Esophagus squamous epithelium (tissue), 5 donors: ENCODE data around the gene NKRF. TPM values are rescaled to one million over a fixed set of nuclear protein-coding genes. Genes with fewer than 3 reads are reported as not detected.
"Not testable (repeated sequence)": the region's sequence is repeated elsewhere in the genome, so short reads cannot be mapped to it uniquely, and the experiment has no call there.

Experiments
- DNase-seq: peaks from one replicate; lab custom pipeline; 2025; lab: John Stamatoyannopoulos, UW
- H3K27ac ChIP-seq, 4 donors: fragments of 200-600 bp; sonication (generic); one replicate each; pipeline ENCODE4 v1.5.1; 2016 to 2019; ENCODE audit warnings: mild to moderate bottlenecking in 1 of 4
- H3K27me3 ChIP-seq, 4 donors: fragments of 200-600 bp; sonication (generic); 1 replicate in 3 of 4; 2 replicates in 1 of 4; pipeline versions ENCODE4 v1.5.1 to v1.6.0; 2017 to 2021; ENCODE audit warnings: antibody characterized with exemption in 1 of 4
- H3K36me3 ChIP-seq, 3 donors: fragments of 200-600 bp; sonication (generic); one replicate each; pipeline ENCODE4 v1.5.1; 2016 to 2019
- H3K4me1 ChIP-seq, 3 donors: fragments of 200-600 bp; sonication (generic); one replicate each; pipeline ENCODE4 v1.5.1; 2017 to 2019
- H3K4me3 ChIP-seq, 4 donors: fragments of 200-600 bp; sonication (generic); 1 replicate in 3 of 4; 2 replicates in 1 of 4; pipeline ENCODE4 v1.5.1; 2016 to 2019; ENCODE audit warnings: mild to moderate bottlenecking in 2 of 4, moderate library complexity in 1 of 4
- H3K9me3 ChIP-seq, 3 donors: fragments of 200-600 bp; sonication (generic); one replicate each; pipeline ENCODE4 v1.5.1; 2016 to 2019
- POLR2A ChIP-seq, 4 donors: fragments of 450-650 bp; IDR thresholded peaks; one replicate each; pipeline ENCODE4 v1.6.1; 2017; ENCODE audit warnings: antibody characterized with exemption in 4 of 4, mild to moderate bottlenecking in 4 of 4, moderate library complexity in 3 of 4
- WGBS, 2 donors: methylation state at CpG; one replicate each; pipeline ENCODE4 v1.1.5; 2018; 5-methylcytosine and 5-hydroxymethylcytosine counted together
- intact Hi-C: fragments of 100-400 bp; cut with DNase I; formaldehyde crosslinking; loops from one replicate; pipeline ENCODE4 v1.15.0; 2022
- total RNA-seq, 4 donors: library from RNA; depleted of rRNA; stranded (reverse); fragments of >200 nt; gene quantifications; one replicate each; pipeline ENCODE4 v1.1.0, GENCODE V29; 2016
- TF ChIP-seq, protein P1 (sequence below), 6 experiments: fragments of 450-650 bp in 4 of 6; fragments of 200-600 bp in 2 of 6; sonication (generic) in 2 of 6; IDR thresholded peaks; one replicate each; pipeline ENCODE4 v1.5.1; 2016 to 2019; ENCODE audit warnings: antibody characterized with exemption in 6 of 6, mild to moderate bottlenecking in 4 of 6, moderate library complexity in 4 of 6
- donor health status: DM: yes; HTN: yes; CAD: no.

The NKRF gene
- total RNA-seq, 4 donors from 2014 or later = 5.5 to 9.0 (median 7.9) TPM

DNA sequence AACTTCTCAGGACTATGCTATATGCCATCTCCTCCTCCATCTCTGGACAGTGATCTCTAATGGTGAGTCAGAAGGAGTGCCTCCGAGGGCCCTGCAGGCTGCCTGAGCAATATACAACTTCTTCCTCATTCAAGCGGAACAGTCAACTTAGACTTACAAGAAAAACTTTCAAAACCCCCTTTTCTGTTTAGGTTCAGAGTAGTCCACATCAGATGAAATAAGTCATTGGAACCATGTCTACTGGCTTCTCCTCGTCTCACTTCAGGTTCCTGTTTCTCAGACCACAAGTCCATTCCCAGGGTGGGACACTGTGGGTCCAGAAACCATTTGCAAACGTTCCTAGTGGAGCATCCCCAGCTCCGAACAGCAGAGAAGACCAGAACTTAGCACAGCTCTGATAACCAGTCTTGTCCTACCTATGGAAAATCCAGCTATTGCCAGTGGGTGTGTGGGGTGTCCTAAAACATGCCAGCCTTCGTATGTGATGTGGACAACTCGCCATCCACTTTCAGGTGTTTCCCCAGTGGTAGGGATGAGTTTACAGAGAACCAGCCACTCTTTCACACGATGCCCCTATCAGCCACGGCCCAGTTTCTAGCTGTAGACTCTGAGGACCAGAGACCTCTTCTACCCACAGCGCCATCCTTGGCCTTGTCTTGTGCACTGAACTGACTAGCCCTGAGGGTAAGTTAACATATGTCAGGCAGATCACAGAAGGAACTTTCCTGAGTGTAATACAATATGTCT is 32.7 kb upstream of the NKRF start:
- Histone ChIP-seq H3K4me1 (no peaks in the 10 kb centered on the region), H3K27me3 (no peaks in the 10 kb centered on the region), H3K36me3 (peaks cover 0 to 4% (median 0%) of the 10 kb centered on the region in 3 donors), H3K27ac (no peak overlapping the region), H3K4me3 (no peak overlapping the region), H3K9me3 (no peaks in the 10 kb centered on the region)
- TF ChIP-seq POLR2A (IDR thresholded peaks at IDR 0.05) = no peak
- TF ChIP-seq, protein P1, sequence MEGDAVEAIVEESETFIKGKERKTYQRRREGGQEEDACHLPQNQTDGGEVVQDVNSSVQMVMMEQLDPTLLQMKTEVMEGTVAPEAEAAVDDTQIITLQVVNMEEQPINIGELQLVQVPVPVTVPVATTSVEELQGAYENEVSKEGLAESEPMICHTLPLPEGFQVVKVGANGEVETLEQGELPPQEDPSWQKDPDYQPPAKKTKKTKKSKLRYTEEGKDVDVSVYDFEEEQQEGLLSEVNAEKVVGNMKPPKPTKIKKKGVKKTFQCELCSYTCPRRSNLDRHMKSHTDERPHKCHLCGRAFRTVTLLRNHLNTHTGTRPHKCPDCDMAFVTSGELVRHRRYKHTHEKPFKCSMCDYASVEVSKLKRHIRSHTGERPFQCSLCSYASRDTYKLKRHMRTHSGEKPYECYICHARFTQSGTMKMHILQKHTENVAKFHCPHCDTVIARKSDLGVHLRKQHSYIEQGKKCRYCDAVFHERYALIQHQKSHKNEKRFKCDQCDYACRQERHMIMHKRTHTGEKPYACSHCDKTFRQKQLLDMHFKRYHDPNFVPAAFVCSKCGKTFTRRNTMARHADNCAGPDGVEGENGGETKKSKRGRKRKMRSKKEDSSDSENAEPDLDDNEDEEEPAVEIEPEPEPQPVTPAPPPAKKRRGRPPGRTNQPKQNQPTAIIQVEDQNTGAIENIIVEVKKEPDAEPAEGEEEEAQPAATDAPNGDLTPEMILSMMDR (IDR thresholded peaks at IDR 0.05) = no peak
- intact Hi-C loops = no loop called here
- 77 to 81% methylated on average over 5 to 10 of the region's 10 CpGs for WGBS, 2 donors
- no peak for DNase-seq

DNA sequence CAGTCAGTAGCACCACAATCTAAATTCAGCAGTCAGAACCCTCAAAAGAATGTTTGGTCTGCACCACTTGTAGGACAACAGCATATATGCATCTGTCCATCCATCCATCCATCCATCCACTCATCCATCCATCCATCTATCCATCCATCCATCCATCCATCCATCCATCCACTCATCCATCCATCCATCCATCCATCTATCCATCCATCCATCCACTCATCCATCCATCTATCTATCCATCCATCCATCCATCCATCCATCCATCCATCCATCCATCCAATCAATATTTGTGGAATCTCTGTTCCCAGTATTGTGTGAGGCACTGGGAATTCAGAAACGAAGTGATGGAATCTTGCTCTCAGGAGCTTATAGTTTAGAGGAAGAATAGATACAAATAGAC is 31.2 kb upstream of the NKRF start:
- H3K27ac ChIP-seq, DNase-seq, H3K4me1 ChIP-seq, H3K4me3 ChIP-seq, H3K27me3 ChIP-seq, H3K9me3 ChIP-seq, intact Hi-C loops: not testable (repeated sequence)
- H3K36me3 ChIP-seq = peaks cover 0 to 16% (median 0%) of the 10 kb centered on the region in 3 donors
- 63% methylated on average over 1 of the region's 1 CpG; no CpG with 5 or more reads in 1 of the 2 donors for WGBS, 2 donors

DNA sequence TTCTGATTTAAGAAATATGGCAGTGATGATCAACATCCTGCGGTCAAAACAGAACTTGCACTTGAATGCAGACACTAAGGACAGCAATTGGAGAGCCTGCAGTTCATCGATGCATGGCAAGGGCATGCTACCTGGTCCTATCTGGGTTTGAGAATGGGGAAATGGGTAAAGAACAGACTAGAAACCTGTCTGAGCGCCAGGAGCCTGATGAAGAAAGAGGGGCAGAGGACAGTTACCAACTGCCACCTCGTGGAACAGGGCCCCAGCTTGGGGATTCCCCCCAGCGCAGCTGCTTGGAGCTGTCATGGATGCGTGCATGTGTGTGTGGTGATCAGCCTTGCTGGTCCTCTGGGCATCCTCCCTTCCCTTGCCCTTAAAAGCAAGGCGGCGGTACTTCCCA is 30.2 kb upstream of the NKRF start:
- Histone ChIP-seq H3K4me1 (no peaks in the 10 kb centered on the region), H3K4me3 (no peak overlapping the region), H3K27ac (no peak overlapping the region), H3K9me3 (no peaks in the 10 kb centered on the region), H3K36me3 (peaks cover 0 to 17% (median 0%) of the 10 kb centered on the region in 3 donors), H3K27me3 (no peaks in the 10 kb centered on the region)
- intact Hi-C loops = no loop called here
- no peak for TF ChIP-seq POLR2A (IDR thresholded peaks at IDR 0.05)
- no peak for DNase-seq
- WGBS, 2 donors = 75 to 76% methylated on average over 7 to 8 of the region's 8 CpGs

DNA sequence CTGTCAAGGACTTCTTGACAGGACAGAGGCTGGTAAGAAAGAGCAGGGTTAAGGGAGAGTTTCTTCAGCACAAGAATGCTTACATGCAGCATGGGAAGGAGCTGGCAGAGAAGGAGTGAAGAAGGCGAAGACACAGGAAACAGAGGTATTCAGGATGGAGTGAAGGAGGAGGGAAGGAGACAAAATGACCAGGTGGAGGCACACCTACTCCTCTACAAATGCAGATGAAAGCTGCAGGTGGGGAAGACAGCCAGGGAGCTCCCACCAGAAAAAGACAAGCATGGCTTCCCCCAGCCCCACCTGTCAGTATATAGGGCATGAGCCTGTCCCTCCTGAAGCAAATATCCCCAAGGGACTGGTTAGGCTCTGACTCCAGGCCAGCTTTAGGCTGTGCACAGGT is 29.6 kb upstream of the NKRF start:
- WGBS, 2 donors = 57% methylated on average over 1 of the region's 1 CpG; no CpG with 5 or more reads in 1 of the 2 donors
- no peak overlapping the region for H3K4me3 ChIP-seq
- no peaks in the 10 kb centered on the region for H3K27me3 ChIP-seq
- TF ChIP-seq POLR2A (IDR thresholded peaks at IDR 0.05) = no peak
- TF ChIP-seq, protein P1 (IDR thresholded peaks at IDR 0.05) = no peak
- H3K9me3 ChIP-seq = no peaks in the 10 kb centered on the region
- H3K4me1 ChIP-seq = no peaks in the 10 kb centered on the region
- DNase-seq = no peak
- intact Hi-C loops = no loop called here
- no peak overlapping the region for H3K27ac ChIP-seq
- H3K36me3 ChIP-seq = peaks cover 0 to 17% (median 0%) of the 10 kb centered on the region in 3 donors

DNA sequence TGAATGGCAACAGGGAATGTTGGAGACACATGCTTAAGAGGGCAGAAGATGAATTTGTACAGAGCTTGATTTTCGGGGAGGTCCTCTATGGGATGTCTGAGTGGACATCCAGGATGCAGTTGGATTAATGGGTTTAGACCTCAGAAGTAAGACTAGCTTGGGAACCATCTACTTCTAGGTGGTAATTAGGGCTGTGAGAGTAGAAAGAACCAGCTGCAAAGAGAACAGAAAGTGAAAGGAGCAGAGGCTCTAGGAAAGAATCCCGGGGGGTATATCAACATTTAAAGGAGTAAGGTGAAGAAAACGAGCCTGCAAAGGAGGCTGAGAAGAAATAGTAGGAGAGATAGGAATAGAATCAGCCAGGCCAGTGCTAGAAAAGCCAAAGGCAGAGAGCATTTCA is 29.0 kb upstream of the NKRF start:
- Histone ChIP-seq H3K36me3 (peaks cover 0 to 22% (median 0%) of the 10 kb centered on the region in 3 donors), H3K27ac (no peak overlapping the region), H3K4me3 (no peak overlapping the region), H3K27me3 (no peaks in the 10 kb centered on the region), H3K9me3 (no peaks in the 10 kb centered on the region), H3K4me1 (no peaks in the 10 kb centered on the region)
- no peak for DNase-seq
- WGBS, 2 donors = 51 to 64% methylated on average over 3 of the region's 3 CpGs
- TF ChIP-seq, protein P1 (IDR thresholded peaks at IDR 0.05) = no peak
- no peak for TF ChIP-seq POLR2A (IDR thresholded peaks at IDR 0.05)
- intact Hi-C loops = no loop called here

- no peak for DNase-seq
- no peak overlapping the region for H3K27ac ChIP-seq
- H3K9me3 ChIP-seq = no peaks in the 10 kb centered on the region
- WGBS, 2 donors = 79 to 80% methylated on average over 1 to 2 of the region's 2 CpGs
- TF ChIP-seq, protein P1 (IDR thresholded peaks at IDR 0.05) = no peak
- no peak for TF ChIP-seq POLR2A (IDR thresholded peaks at IDR 0.05)
- no peak overlapping the region for H3K4me3 ChIP-seq
- no peaks in the 10 kb centered on the region for H3K27me3 ChIP-seq
- no peaks in the 10 kb centered on the region for H3K4me1 ChIP-seq
- intact Hi-C loops = no loop called here
- peaks cover 0 to 17% (median 0%) of the 10 kb centered on the region in 3 donors for H3K36me3 ChIP-seq
These were observed 19.6 kb upstream of the NKRF start for GRCh38 chrX:119625843-119626242.
